SK-N-MC (cell line): ENCODE measurements around the gene UST.

Source experiments
- EZH2 ChIP-seq: fragments of 200-600 bp; sonication (generic); IDR thresholded peaks from one replicate; pipeline ENCODE4 v1.6.1; 2017; ENCODE audit warnings: antibody characterized with exemption
- POLR2AphosphoS5 ChIP-seq: IDR thresholded peaks from 2 replicates; pipeline ENCODE4 v1.6.1; 2012; ENCODE audit warnings: mild to moderate bottlenecking, low read depth, low read length, borderline replicate concordance

- TF ChIP-seq EZH2 (no peak), POLR2AphosphoS5 (no peak)
Observed at GRCh38 chr6:148848915-148849314, 102.1 kb downstream of the UST start.
